Measurements from ENCODE around the gene BBOX1.
"Not testable (repeated sequence)": the region's sequence is repeated elsewhere in the genome, so short reads cannot be mapped to it uniquely, and the experiment has no call there.

Gene BBOX1, protein sequence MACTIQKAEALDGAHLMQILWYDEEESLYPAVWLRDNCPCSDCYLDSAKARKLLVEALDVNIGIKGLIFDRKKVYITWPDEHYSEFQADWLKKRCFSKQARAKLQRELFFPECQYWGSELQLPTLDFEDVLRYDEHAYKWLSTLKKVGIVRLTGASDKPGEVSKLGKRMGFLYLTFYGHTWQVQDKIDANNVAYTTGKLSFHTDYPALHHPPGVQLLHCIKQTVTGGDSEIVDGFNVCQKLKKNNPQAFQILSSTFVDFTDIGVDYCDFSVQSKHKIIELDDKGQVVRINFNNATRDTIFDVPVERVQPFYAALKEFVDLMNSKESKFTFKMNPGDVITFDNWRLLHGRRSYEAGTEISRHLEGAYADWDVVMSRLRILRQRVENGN

DNA sequence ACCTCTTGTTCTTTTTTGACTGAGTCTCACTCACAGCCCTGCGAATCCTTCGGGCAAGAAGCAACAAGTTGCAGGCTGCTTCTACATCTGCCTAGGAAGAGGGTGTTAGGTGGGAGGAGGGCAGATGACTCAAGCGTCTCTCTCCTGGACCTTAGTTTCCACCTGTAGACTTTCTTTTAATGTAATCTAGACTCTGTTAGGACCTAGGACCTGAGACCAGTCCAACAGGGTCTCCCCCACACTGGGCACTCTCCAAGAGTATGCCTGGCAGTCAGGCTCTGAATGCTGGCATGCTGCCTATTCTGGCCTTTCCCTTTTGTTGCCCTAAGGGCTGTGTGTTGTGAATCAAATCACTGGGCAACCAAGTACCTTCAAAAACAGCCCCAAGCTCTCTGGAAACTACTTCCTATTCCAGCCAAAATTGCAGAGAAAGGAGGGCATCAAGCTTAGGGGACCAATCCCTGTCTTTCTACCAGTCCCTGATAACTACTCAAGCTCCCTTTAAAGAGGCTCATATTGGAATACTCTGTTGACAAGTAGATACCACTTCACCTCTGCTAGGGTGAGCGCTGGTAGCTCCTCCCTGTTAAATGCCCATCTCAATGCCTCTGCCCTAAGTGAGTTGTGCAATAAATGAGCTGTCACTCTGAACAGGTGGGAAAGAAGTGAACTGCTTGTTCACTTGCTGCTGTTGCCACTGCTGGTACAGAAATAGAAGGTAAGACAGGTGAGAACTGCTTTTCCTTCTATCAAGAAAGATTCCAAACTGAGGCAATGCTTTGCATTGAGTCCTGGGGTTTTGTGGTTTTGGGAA lies at the start of gene BBOX1:
Gene BBOX1 (plus strand): TSS at position 514 of the 814 bp plus-strand sequence. CDS start 14,616 bp downstream, outside the sequence.
- DNase-seq (ENCODE audit: insufficient read length, low spot score): no peak
- no peak for FAIRE-seq

DNA sequence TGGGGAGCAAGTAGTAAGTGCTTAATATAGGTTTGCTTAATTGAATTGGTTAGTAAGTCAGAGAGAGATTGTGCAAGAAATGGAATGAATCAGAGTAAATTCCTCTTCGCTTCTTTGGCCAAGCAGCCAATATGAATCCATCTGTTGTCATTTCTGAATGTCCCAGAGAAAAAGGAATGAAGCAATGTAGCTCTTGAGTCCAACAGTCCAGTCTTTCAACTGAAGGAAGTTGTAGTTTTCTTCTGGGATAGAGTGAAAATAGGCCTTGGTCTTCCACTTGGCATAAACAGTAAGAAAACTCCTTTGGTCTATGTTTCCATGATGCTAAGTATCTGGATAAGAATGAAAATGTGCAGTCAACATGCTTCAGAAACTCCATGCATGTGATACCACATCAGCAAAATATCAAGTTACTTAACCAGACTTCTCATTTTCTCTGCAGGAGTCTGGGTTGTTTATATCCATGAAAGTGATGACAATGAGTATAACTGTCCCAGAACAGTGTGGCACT lies 48.5 kb upstream of the BBOX1 start:
- no peak for FAIRE-seq

DNA sequence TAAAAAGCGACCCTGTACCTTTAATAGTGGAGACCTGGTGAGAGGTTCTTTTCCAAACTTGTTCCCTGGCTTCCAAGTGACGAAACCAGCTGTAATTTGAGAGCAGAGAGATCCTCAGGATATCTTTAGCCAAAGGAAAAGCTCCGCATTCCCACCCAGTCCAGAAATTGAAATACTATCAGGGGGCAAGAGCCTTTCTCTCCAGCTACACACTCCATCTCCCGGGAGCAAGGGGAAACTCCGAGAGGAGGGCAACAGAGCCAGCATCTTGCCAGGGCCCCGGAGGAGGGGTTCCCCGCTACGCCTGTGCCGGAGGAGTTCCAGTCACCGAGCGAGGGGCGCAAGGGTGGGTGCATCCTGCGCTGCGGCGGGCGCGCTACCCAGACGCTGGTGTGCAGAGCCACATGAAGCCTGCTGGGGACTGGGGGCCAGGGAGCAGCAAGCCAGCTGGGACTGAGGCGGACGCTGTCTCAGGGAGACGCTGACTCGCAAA lies 46.6 kb upstream of the BBOX1 start, which contains the start of gene FIBIN:
Gene FIBIN (plus strand): TSS at position 148 of the 493 bp plus-strand sequence. CDS start 415 bp downstream, outside the sequence.
- no peak for FAIRE-seq
- DNase-seq (ENCODE audit: insufficient read length, low spot score): no peak

More for the DNA sequence above, 48.5 kb upstream of the BBOX1 start:
- no peak for DNase-seq (ENCODE audit: insufficient read length, low spot score)

DNA sequence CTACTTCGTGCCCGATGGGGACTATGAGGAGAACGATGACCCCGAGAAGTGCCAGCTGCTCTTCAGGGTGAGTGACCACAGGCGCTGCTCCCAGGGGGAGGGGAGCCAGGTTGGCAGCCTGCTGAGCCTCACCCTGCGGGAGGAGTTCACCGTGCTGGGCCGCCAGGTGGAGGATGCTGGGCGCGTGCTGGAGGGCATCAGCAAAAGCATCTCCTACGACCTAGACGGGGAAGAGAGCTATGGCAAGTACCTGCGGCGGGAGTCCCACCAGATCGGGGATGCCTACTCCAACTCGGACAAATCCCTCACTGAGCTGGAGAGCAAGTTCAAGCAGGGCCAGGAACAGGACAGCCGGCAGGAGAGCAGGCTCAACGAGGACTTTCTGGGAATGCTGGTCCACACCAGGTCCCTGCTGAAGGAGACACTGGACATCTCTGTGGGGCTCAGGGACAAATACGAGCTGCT lies 46.0 kb upstream of the BBOX1 start:
- no peak for DNase-seq (ENCODE audit: insufficient read length, low spot score)
- no peak for FAIRE-seq

DNA sequence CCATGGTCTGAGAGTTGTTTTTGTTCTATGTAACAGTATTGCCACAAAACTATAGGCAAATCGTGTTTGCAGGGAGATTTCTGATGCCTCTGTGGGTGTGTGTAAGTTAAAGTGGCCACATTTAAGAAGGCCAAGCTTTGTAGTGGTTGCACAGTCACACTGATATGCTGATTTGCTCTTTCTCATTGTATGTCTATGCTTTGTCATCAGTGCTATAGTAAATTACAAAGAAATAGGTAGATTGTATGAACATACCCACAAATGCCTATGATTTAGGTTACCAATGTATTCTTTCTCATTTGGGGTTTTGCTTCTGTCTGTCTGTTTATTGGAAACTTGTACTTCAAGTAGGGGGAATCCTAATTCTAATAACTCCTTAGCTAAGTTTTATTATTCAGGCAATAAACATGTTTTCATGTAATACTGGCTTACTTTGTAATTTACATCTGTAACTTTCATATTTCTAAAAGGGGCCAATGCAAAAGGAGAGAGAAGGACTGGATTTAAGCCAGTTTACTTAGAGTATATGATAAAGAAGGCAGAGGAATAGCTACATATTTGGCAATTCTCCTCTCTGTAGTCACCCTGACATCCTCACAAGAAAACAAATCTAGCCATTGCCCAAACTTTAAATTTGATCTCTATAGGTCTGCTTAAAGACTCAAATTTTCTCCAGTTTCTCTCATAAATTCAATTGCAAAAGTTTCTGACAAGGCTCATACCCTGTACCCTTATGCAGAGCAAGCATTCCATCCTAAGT lies 44.7 kb upstream of the BBOX1 start:
- DNase-seq (ENCODE audit: insufficient read length, low spot score) (no peak), FAIRE-seq (no peak)

DNA sequence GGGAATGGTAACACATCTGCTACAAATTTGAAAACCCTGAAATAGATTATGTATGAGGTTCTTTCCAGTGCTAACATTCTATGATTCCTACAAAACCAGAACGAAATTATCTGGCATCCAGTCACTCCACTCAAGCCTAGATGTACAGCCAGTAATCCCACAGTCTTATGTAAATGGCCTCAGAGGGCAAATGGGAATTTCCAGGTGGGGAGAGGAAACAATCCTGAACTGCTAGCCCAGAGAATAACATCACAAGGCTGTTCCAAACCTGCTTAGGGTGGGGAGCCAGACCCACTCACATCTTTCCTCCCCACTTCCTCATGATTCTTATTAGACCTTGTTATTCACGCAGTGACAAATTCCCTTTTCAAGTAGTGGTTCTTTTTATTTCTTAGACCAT lies 43.2 kb upstream of the BBOX1 start:
- DNase-seq (ENCODE audit: insufficient read length, low spot score) (no peak), FAIRE-seq (no peak)

DNA sequence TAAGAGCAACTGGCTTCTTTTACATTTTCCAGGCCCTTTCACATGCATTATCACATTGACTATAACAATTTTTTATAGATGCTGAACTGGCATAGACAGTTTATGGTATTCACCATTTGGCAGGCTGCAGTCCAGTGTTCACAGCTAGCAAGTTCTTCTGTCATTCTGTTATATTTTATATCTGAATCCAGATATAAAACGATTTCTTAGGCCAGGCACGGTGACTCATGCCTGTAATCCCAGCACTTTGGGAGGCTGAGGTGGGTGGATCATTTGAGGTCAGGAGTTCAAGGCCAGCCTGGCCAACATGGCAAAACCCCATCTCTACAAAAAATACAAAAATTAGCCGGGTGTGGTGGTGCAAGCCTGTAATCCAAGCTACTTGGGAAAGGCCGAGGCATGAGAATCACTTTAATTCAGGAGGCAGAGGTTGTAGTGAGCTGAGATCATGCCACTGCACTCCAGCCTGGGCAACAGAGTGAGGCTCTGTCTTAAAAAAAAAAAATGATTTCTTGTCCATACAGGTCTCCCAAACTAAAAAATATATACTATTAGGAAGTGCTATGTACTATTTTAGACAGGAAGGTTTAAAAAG lies 39.4 kb upstream of the BBOX1 start:
- DNase-seq (ENCODE audit: insufficient read length, low spot score); FAIRE-seq: not testable (repeated sequence)

DNA sequence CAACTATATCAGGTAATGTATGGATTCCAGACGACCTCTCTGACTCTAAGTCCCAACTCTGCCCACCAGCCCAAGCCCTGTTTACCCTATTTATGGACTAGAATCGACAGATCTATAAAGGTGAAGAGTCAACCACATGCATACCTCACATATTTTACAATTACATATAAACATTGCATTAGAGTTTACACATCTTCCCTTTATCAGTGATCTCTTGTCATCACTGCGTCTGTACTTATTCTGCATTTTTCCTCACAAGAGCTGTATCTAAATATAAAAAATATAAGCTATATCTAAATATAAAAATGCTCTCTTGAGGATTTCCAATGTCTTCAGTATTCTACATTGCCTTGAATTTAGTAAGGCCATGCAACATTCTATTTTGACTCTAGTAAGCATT lies 38.2 kb upstream of the BBOX1 start:
- DNase-seq (ENCODE audit: insufficient read length, low spot score) (no peak), FAIRE-seq (no peak)

DNA sequence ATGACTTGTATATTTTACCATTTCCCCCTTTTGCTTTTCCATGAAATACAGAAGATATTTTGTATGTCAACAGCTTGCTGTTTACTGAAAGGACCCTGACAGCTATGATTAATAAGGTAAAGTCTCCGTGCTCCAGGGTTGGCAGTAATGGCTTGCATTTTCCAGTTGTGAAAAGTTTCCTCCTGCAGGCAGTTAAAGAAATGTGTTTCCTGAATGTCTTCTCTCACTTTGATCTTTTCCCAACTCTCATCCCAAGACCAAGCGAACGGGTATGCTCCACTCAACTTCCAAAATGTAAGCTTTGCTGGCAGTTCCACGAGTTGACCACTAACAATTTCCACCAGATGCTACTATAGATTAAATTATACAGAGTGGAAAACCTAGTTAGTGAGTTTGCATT lies 37.8 kb upstream of the BBOX1 start:
- FAIRE-seq (no peak), DNase-seq (ENCODE audit: insufficient read length, low spot score) (no peak)

DNA sequence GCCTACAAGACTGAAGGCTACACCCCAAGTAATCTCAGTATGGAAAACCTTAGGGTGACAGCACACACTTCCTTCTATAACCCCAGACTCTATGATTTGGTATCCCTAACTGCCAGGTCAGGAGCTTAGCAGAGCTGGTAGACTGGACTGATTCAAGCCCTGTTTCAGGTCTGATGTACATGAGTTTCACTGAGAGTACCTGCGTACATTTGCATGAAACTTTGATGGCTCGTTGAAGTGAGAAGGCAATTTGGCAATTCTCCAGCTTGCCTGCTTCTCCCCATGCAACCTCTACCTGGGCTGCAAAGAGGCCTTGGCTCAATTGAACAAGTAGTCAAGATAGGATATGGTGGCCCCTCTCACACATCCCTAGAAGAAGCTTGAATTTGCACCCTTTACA lies 36.5 kb upstream of the BBOX1 start:
- DNase-seq (ENCODE audit: insufficient read length, low spot score) (no peak), FAIRE-seq (no peak)

DNA sequence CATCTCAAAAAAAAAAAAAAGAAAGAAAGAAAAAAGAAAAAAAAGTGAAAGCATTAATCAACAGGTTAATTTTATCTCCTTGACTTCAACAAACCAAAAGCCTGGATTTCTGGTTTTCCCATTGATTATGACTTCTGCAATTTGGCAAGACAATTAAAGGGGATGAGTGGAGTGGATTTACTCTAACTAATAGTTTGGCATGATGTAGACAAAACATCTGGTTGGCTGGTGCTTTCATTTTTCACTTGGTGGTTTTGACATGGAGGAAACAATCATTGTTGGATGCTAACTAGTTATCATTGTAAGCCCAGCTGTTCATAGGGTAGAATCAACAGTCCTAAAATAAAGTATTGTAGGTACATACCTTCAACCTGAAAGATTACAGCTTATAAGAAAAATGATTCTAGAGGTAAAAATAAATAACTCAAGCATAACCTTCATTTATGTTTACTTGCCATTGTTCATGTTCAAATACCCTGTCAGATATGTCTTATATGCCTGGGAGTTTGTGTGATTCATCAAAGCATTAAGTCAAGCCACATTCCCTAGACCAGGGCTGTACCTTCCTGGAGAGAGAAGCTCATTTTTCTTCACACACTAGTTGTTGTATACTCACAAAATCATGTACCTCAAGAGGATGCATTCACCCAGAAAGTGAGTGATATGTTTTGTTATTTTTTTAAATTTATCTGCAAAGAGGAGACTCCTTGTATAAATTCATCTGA lies 31.6 kb upstream of the BBOX1 start:
- DNase-seq (ENCODE audit: insufficient read length, low spot score): no peak
- FAIRE-seq: no peak

DNA sequence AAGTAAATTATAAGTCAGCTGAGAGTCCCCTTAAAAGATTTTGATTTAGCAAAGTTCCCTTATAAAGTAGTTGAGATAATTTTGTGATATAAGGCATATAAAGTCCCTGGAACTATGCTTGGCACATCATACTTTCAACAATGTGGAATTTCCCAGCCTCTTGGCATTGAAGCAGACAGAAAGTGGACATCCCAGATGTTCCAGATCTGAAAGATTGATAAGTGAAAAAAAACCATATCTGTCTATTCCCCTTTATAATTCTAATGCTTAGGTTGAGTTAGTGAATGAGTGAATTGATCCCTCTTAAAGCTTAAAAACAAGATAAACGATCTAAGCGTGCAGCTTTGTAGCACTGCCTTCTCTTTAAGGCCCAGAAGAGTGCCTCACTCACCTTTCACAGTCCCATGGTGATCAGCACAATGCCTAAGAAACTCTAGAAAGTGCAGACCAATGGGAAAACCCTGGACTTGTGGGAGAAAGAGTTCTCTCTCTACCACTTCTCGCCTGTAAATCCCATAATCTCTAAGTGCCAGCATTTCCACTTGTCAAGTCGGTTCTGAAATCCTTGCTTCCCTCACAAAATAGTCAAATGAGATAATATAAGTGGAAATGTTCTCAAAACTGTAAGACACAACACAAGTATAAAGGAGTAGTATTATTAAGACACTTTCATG lies 28.9 kb upstream of the BBOX1 start:
- DNase-seq (ENCODE audit: insufficient read length, low spot score): no peak
- FAIRE-seq: no peak

DNA sequence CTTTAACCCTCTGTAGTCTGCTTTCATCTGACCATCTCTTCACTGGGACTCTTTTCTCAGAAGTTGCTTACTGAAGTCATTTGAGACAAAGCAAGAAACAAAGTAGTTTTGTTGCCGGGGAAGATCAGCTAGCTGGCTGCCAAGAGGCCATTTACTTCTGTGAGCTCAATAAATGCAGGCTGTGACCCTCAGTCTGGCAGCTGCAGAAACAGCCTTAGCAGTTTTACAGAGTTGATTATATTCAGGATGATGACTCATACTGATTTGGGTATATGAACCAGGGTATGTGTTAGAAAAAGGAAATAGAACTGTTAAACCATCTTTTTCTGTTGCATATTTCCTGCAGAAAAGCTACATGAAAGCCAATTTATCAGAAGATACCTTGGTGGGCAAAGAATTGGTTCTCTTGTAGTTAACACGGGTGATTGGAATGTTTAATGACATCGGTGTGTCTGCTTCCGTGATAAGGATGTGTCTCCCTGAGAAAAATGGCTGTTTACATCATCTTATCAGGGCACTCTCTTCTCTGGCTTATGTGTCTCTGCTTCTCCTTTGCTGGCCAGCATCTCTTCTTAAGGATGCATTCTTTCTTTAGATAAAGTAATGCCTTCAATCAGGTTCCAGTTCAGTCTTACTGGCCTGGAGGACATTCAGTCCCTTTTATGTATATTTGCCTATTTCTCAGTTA lies 28.2 kb upstream of the BBOX1 start:
- no peak for DNase-seq (ENCODE audit: insufficient read length, low spot score)
- no peak for FAIRE-seq

DNA sequence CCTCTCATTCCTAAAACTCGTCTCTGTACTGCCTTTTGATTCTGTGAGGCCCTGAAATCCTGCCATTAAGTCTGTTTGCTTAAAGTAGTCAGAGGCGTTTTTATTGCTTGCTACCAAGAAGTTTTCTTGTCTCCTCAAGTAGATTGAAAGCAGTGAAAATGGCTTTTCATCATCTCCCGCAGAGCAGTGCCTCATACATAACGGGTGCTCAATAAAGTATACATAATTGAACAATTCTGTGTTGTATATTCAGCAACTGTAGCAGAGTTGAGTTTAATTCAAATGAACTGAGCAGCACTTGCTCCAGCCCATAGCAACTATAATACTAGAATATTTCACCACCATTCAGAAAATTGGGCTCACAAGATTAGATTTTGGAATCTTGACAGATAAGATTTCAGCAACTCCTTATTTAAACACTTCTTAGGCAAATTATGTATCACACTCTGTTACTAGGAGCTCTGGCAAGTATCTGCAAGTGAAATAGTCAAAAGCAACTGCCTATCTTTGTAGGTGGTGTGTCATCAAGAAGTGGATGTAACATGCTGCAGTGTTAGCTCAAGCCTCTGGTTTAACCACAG lies 26.7 kb upstream of the BBOX1 start:
- no peak for FAIRE-seq
- DNase-seq (ENCODE audit: insufficient read length, low spot score): no peak

DNA sequence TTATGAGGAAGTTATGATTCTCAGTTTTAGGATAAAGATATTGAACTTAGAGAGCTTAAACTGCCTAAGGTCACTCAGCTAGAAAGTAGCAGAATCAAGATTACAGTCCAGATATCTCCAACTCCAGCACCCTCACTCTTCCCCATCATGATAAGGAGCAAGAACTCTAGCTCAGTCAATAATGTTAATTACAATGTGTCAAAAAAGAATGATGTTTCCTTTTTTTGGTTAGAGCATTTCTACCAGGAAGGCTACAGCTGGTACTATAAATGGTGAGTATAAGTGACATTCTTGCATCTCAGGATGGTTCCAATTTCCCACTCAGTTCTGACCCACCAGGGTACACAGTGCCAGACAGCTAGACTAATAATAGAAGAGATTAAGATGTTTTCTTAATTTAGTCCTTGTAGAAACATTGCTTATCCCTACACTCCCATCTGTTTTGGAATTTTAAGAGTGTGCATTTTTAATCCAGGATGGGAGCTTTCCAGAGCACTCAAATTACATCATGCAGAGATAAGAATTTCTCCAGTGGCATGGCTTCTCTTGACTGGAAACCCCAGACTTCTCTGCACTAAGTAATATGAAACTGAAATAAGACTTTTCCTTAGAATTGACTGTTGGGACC lies 21.6 kb upstream of the BBOX1 start:
- DNase-seq (ENCODE audit: insufficient read length, low spot score) (no peak), FAIRE-seq (no peak)

DNA sequence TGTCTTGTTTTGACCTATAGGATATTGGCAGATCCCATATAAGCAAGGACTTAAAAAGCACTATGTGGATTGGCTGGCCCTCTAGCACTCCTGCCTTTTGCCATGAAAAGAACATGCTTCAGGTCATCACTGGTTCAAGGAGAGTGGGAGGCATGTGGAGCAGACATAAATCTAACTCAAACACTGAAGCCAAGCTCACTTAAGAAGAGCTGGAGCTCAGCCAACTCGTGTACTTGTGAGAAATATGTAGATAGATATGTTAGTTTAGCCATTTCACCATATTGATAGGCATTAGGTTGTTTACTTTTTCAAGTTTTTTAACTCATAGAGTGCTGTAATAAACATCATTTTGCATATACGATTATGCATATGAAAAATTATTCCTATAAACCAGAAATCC lies 19.9 kb upstream of the BBOX1 start:
- DNase-seq (ENCODE audit: insufficient read length, low spot score): no peak
- no peak for FAIRE-seq

DNA sequence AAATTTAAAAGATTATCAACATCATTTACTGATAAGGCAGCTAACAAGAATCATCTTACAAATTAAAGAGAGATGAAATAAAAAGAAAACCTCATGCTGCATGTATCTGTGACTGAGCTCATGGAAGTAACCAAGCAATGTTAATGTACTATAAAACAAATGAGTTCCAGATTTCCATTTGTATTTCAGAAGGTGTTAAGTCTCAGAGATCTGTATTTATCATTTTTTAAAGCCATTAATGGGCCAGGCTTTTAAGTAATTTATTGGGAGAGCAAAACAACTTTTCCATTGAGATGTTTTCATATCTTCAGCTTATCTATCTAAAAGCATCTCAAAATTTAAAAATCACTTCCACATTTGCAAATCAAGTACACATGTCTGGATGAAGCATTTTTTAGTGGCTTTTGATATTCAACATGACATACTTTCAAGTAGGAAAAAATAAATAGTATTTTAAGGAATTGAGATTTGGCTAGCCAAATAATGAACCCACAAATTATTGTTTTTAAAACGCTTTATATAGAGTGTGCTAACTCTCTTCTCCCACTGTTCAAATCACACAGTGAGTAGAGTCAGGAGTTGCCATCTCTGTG lies 17.9 kb upstream of the BBOX1 start:
- no peak for DNase-seq (ENCODE audit: insufficient read length, low spot score)
- peak; percentile 45 for FAIRE-seq

All from GM19239 (cell line).